ENCODE results near the gene CHRDL2.
A peak's percentile ranks its signal among the peaks of the same experiment; 100 is the strongest.
"Not testable (repeated sequence)": the region's sequence is repeated elsewhere in the genome, so short reads cannot be mapped to it uniquely, and the experiment has no call there.

The CHRDL2 gene

GRCh38 chr11:74731301-74732094 lies at the start of gene CHRDL2:
Gene CHRDL2, minus strand, starts transcription at chr11:74731426. Its CDS starts 538 bp downstream, at chr11:74730888.
- DNase-seq = no peak

GRCh38 chr11:74780248-74781005 lies 49.2 kb upstream of the CHRDL2 start:
- DNase-seq = no peak

- no peak for DNase-seq
These were observed 47.4 kb upstream of the CHRDL2 start for GRCh38 chr11:74778581-74778980.

GRCh38 chr11:74777877-74778276 lies 46.7 kb upstream of the CHRDL2 start:
- no peak for DNase-seq

- DNase-seq = peak; percentile 13
These were observed 45.8 kb upstream of the CHRDL2 start for GRCh38 chr11:74777038-74777437.

GRCh38 chr11:74776546-74776945 lies 45.3 kb upstream of the CHRDL2 start:
- no peak for DNase-seq

GRCh38 chr11:74775762-74776161 lies 44.5 kb upstream of the CHRDL2 start:
- DNase-seq = no peak

- DNase-seq = no peak
These were observed 42.2 kb upstream of the CHRDL2 start for GRCh38 chr11:74773476-74773875.

GRCh38 chr11:74771139-74771538 lies 39.9 kb upstream of the CHRDL2 start:
- no peak for DNase-seq

GRCh38 chr11:74770456-74770855 lies 39.2 kb upstream of the CHRDL2 start:
- DNase-seq = peak; percentile 43

- DNase-seq = no peak
These were observed 38.0 kb upstream of the CHRDL2 start for GRCh38 chr11:74769055-74769707.

- DNase-seq = not testable (repeated sequence)
These were observed 37.0 kb upstream of the CHRDL2 start for GRCh38 chr11:74768172-74768651.

GRCh38 chr11:74766905-74767304 lies 35.7 kb upstream of the CHRDL2 start:
- DNase-seq = no peak

GRCh38 chr11:74756571-74756970 lies 25.3 kb upstream of the CHRDL2 start:
- DNase-seq = no peak

GRCh38 chr11:74755395-74755995 lies 24.3 kb upstream of the CHRDL2 start:
- DNase-seq = no peak

- no peak for DNase-seq
These were observed 23.5 kb upstream of the CHRDL2 start for GRCh38 chr11:74754507-74755252.

GRCh38 chr11:74751303-74751702 lies 20.1 kb upstream of the CHRDL2 start:
- no peak for DNase-seq

- not testable (repeated sequence) for DNase-seq
These were observed 19.4 kb upstream of the CHRDL2 start for GRCh38 chr11:74750598-74750997.

GRCh38 chr11:74749965-74750296 lies 18.7 kb upstream of the CHRDL2 start:
- peak; percentile 42 for DNase-seq

GRCh38 chr11:74749127-74749964 lies 18.1 kb upstream of the CHRDL2 start:
- peak; percentile 53 for DNase-seq

All from hematopoietic multipotent progenitor cell treated with erythropoietin and hydrocortisone succinate and interleukin-3 and kit ligand, for 8 days (in vitro differentiated cells).